ENCODE measurements around the gene CH25H. TPM values are rescaled to one million over a fixed set of nuclear protein-coding genes. Genes with fewer than 3 reads are reported as not detected.

The CH25H gene
- polyA plus RNA-seq, 1 of the 3 experiments (the other 2 are of a cell fraction): not detected

DNA sequence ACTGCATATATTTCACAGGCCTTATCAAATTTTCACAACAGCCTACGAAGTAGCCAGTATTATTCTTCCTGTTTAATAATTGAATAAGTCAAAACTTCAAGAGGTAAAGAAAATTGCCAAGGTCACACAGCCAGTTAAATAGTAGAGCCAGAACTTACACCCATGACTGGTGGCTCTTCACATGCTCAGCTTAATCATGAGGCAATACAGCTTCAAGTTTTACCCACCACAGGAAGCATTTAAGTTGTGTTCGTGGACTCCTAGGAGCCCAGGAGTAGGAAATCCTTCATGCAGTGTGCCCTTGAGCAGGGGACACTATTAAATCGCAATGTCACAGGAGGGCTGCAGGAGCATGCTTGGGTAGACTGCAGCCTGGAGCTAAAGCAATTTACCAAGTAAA, 33.4 kb upstream of the CH25H start:
- Histone ChIP-seq H3K9me3 (no peaks in the 10 kb centered on the region), H3K36me3 (replicated peaks in 1 of 2; ENCODE audit: control insufficient read depth in 1 of 2, insufficient read depth in 2 of 2, low read length in 1 of 2) (peaks cover 9 to 11% of the 10 kb centered on the region in 2 experiments), H3K4me1 (ENCODE audit: control insufficient read depth in 1 of 2, insufficient read depth in 2 of 2, low read depth in 1 of 2, low read length in 1 of 2) (no peaks in the 10 kb centered on the region; a peak in 1 of 4 replicates), H3F3A (replicated peaks; ENCODE audit: insufficient read depth) (no peaks in the 10 kb centered on the region), H3K27ac (ENCODE audit: low read depth in 2 of 2, low read length in 1 of 2) (no peak overlapping the region), H3K79me2 (ENCODE audit: insufficient read depth) (no peaks in the 10 kb centered on the region; the same call in 1 of the 2 replicates), H2AFZ (ENCODE audit: low read depth) (no peak overlapping the region), H3K4me2 (no peak overlapping the region), H3K27me3 (ENCODE audit: insufficient read depth) (no peaks in the 10 kb centered on the region), H3K9ac (no peak overlapping the region), H3K4me3 (ENCODE audit: low read depth in 2 of 2, low read length in 1 of 2) (no peak overlapping the region), H4K20me1 (ENCODE audit: insufficient read depth) (no peaks in the 10 kb centered on the region), H3K9me2 (no peaks in the 10 kb centered on the region)
- WGBS (ENCODE audit: low lambda C conversion rate): 86% methylated on average over 3 of the region's 3 CpGs
- TF ChIP-seq MXI1 (IDR thresholded peaks at IDR 0.05; ENCODE audit: low read depth, low read length) (no peak), POLR2AphosphoS5 (IDR thresholded peaks at IDR 0.05; ENCODE audit: low read depth, low read length) (no peak), GABPA (IDR thresholded peaks at IDR 0.05; ENCODE audit: low read depth) (no peak), RXRA (IDR thresholded peaks at IDR 0.05; ENCODE audit: borderline replicate concordance, low read depth) (no peak), EZH2phosphoT487 (IDR thresholded peaks at IDR 0.05; ENCODE audit: borderline replicate concordance, low read depth) (no peak), JUND (IDR thresholded peaks at IDR 0.05) (no peak), GATA2 (CRISPR knock-in tag; IDR thresholded peaks at IDR 0.05) (no peak), FOXJ3 (CRISPR knock-in tag; IDR thresholded peaks at IDR 0.05) (no peak), NFIC (IDR thresholded peaks at IDR 0.05; ENCODE audit: borderline replicate concordance) (no peak)
- TF ChIP-seq, protein P1, sequence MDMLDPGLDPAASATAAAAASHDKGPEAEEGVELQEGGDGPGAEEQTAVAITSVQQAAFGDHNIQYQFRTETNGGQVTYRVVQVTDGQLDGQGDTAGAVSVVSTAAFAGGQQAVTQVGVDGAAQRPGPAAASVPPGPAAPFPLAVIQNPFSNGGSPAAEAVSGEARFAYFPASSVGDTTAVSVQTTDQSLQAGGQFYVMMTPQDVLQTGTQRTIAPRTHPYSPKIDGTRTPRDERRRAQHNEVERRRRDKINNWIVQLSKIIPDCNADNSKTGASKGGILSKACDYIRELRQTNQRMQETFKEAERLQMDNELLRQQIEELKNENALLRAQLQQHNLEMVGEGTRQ (IDR thresholded peaks at IDR 0.05; ENCODE audit: borderline replicate concordance, low read depth, low read length): no peak
- DNase-seq: no peak
- POLR2A ChIA-PET: no interaction called here
- CTCF ChIA-PET: interaction anchor here (0.8 to 1.8 kb wide), 2 partner anchors 27 to 306 kb away, joined by 3 to 4 read pairs; no protein-coding TSS in a partner anchor

DNA sequence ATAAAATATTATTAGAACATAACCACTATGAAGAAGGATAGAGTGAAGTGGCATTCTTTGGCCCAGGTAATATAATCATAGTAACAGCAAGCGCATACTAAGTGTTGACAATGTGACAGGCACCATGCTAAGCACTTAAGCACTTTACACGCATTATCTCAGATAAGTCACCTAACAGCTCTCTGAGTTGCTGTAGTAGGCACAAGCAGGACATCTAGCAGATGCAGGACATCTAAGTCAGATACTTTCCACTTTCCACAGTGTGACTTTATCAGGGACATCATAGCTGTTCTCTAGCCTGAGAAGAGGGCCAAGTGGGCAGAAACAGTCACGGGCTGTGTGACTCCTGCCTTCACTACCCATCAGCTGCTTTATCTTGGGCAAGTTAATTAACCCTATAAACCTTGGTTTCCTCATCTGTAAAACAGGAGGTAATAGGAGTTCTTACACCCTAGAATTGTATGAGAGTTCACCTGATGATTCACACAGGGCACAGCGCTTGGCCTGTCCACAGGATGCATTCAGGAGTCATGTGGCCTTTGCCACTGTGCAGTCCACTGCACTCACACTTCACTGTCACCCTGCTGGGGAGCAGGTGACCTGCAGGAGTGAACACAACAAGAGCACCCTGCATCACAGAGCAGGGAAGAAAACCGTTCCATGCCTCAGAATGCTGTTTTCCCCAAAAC, 32.0 kb upstream of the CH25H start:
- no peak for TF ChIP-seq TEAD4 (IDR thresholded peaks at IDR 0.05; ENCODE audit: borderline replicate concordance, insufficient read depth)
- H3K4me3 ChIP-seq (ENCODE audit: low read depth in 2 of 2, low read length in 1 of 2): no peak overlapping the region
- H3K4me2 ChIP-seq: no peak overlapping the region
- H3K27me3 ChIP-seq (ENCODE audit: insufficient read depth): no peaks in the 10 kb centered on the region
- POLR2A ChIA-PET: no interaction called here
- H3K36me3 ChIP-seq (replicated peaks in 1 of 2; ENCODE audit: control insufficient read depth in 1 of 2, insufficient read depth in 2 of 2, low read length in 1 of 2): peaks cover 6 to 9% of the 10 kb centered on the region in 2 experiments
- CTCF ChIA-PET: interaction anchor here (0.6 to 2.7 kb wide), 4 partner anchors 21 to 610 kb away, joined by 3 to 11 read pairs (median 4); no protein-coding TSS in a partner anchor
- no peak overlapping the region for H2AFZ ChIP-seq (ENCODE audit: low read depth)
- H3F3A ChIP-seq (replicated peaks; ENCODE audit: insufficient read depth): no peaks in the 10 kb centered on the region
- H3K27ac ChIP-seq (ENCODE audit: low read depth in 2 of 2, low read length in 1 of 2): no peak overlapping the region
- no peaks in the 10 kb centered on the region for H3K9me2 ChIP-seq
- no peaks in the 10 kb centered on the region for H4K20me1 ChIP-seq (ENCODE audit: insufficient read depth)
- no peaks in the 10 kb centered on the region for H3K4me1 ChIP-seq (ENCODE audit: control insufficient read depth in 1 of 2, insufficient read depth in 2 of 2, low read depth in 1 of 2, low read length in 1 of 2)
- H3K79me2 ChIP-seq (ENCODE audit: insufficient read depth): no peaks in the 10 kb centered on the region; the same call in 1 of the 2 replicates
- H3K9ac ChIP-seq: no peak overlapping the region
- WGBS (ENCODE audit: low lambda C conversion rate): 89% methylated on average over 5 of the region's 5 CpGs
- no peak for DNase-seq
- no peaks in the 10 kb centered on the region for H3K9me3 ChIP-seq
